ENCODE data around the gene CASK.

The CASK gene

GRCh38 chrX:41761169-41761568, 162.2 kb downstream of the CASK start:
- Mint-ChIP-seq H3K27me3 (ENCODE audit: low read depth, poor library complexity) (no peaks in the 10 kb centered on the region), H3K4me1 (no peaks in the 10 kb centered on the region), H3K4me3 (no peak overlapping the region), H3K27ac (peak overlapping the region; percentile 93), H3K9me3 (peaks cover 5% of the 10 kb centered on the region), H3K36me3 (ENCODE audit: low read depth) (no peaks in the 10 kb centered on the region)
- TF ChIP-seq, protein P1, sequence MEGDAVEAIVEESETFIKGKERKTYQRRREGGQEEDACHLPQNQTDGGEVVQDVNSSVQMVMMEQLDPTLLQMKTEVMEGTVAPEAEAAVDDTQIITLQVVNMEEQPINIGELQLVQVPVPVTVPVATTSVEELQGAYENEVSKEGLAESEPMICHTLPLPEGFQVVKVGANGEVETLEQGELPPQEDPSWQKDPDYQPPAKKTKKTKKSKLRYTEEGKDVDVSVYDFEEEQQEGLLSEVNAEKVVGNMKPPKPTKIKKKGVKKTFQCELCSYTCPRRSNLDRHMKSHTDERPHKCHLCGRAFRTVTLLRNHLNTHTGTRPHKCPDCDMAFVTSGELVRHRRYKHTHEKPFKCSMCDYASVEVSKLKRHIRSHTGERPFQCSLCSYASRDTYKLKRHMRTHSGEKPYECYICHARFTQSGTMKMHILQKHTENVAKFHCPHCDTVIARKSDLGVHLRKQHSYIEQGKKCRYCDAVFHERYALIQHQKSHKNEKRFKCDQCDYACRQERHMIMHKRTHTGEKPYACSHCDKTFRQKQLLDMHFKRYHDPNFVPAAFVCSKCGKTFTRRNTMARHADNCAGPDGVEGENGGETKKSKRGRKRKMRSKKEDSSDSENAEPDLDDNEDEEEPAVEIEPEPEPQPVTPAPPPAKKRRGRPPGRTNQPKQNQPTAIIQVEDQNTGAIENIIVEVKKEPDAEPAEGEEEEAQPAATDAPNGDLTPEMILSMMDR (IDR thresholded peaks at IDR 0.05) = no peak
- no peak for DNase-seq

DNA sequence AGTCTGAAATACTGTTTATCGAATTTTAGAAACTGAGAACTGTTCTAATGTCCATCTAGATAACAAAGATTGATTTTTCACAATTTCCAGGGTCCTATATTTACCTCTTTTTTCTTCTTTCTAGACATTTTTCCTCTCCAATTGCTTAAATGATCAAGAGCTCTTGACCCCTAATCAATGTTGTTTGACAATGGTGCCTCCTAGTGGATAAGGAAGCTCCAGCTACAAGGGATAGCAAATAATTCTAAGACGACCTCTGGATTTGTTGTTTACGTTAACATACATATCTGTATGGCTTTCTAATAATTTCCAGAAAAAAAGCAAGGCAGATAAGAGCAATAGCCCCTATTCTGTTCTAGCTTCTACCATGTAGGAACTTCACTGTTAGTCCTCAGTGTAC, 163.5 kb downstream of the CASK start:
- Mint-ChIP-seq H3K4me1 (no peaks in the 10 kb centered on the region), H3K9me3 (peaks cover 5% of the 10 kb centered on the region), H3K4me3 (no peak overlapping the region), H3K27ac (no peak overlapping the region), H3K36me3 (ENCODE audit: low read depth) (peaks cover 4% of the 10 kb centered on the region), H3K27me3 (ENCODE audit: low read depth, poor library complexity) (no peaks in the 10 kb centered on the region)
- DNase-seq = no peak
- TF ChIP-seq, protein P1 (IDR thresholded peaks at IDR 0.05) = peak; percentile 41

- Mint-ChIP-seq H3K4me1 (no peaks in the 10 kb centered on the region), H3K4me3 (no peak overlapping the region), H3K9me3 (peaks cover 9% of the 10 kb centered on the region), H3K27ac (no peak overlapping the region), H3K36me3 (ENCODE audit: low read depth) (peaks cover 11% of the 10 kb centered on the region), H3K27me3 (ENCODE audit: low read depth, poor library complexity) (no peaks in the 10 kb centered on the region)
- DNase-seq = no peak
- TF ChIP-seq, protein P1 (IDR thresholded peaks at IDR 0.05) = no peak
These were observed 165.0 kb downstream of the CASK start for GRCh38 chrX:41758401-41758800.

DNA sequence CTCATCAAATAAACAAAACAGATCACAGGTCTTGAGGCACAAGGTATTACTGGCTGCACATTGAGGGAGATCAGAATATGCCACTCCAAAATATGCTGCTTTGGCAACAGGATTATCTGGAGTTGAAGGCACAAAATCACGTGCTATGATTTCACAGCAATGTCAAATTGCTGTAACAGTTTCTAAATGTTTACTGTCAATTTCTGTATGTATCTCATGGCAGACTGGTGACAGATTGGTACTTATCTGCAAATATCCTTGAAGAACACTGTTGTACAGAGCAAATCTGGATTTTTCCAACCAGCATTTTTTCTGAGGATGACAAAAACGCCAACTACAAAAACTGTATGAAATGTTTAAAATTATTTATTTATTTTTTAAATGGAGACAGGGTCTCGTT, 172.6 kb downstream of the CASK start:
- TF ChIP-seq, protein P1 (IDR thresholded peaks at IDR 0.05) = no peak
- peaks cover 24% of the 10 kb centered on the region for H3K36me3 Mint-ChIP-seq (ENCODE audit: low read depth)
- no peaks in the 10 kb centered on the region for H3K4me1 Mint-ChIP-seq
- peaks cover 8% of the 10 kb centered on the region for H3K9me3 Mint-ChIP-seq
- H3K4me3 Mint-ChIP-seq = no peak overlapping the region
- H3K27ac Mint-ChIP-seq = no peak overlapping the region
- no peaks in the 10 kb centered on the region for H3K27me3 Mint-ChIP-seq (ENCODE audit: low read depth, poor library complexity)
- DNase-seq = no peak

- Mint-ChIP-seq H3K9me3 (peaks cover 16% of the 10 kb centered on the region), H3K27me3 (ENCODE audit: low read depth, poor library complexity) (no peaks in the 10 kb centered on the region), H3K4me3 (no peak overlapping the region), H3K4me1 (no peaks in the 10 kb centered on the region), H3K27ac (peak overlapping the region; percentile 65), H3K36me3 (ENCODE audit: low read depth) (peaks cover 30% of the 10 kb centered on the region)
- TF ChIP-seq, protein P1 (IDR thresholded peaks at IDR 0.05) = no peak
- no peak for DNase-seq
These were observed 183.5 kb downstream of the CASK start for GRCh38 chrX:41739871-41740270.

DNA sequence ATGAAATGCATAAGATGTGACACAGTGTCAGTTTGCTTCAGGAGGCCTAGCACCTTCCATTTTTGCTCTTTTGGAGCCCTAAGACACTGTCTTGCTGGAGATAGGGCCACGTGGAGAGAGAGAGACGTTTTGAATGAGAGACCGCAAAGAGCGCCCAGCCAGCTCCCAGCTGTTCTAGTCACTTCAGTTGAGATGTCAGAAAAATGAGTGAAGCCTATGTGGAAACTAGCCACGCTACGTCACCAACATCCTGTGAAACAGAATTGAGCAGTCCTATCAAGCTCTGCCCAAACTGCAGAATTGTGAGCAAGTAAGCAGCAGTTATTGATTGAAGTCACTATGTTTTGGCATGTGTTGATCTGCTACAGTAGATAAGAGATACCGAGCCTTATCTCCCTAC, 186.3 kb downstream of the CASK start:
- Mint-ChIP-seq H3K4me1 (no peaks in the 10 kb centered on the region), H3K36me3 (ENCODE audit: low read depth) (peaks cover 8% of the 10 kb centered on the region), H3K4me3 (no peak overlapping the region), H3K9me3 (peaks cover 8% of the 10 kb centered on the region), H3K27me3 (ENCODE audit: low read depth, poor library complexity) (no peaks in the 10 kb centered on the region), H3K27ac (no peak overlapping the region)
- no peak for DNase-seq
- TF ChIP-seq, protein P1 (IDR thresholded peaks at IDR 0.05) = no peak
